Small intestine (tissue), 7 donors: ENCODE measurements around the gene SUCNR1. TPM values are rescaled to one million over a fixed set of nuclear protein-coding genes. Genes with fewer than 3 reads are reported as not detected.

ENCODE experiments used
- DNase-seq, 2 donors: peaks; one replicate each; pipeline versions ENCODE4 v3.0.0 to v3.0.0-alpha.2; 2013
- FAIRE-seq: peaks from 2 replicates; lab custom pipeline; 2012; peaks lifted over from hg19 to GRCh38; lab: Jason Lieb, UNC
- H3K27ac ChIP-seq, 3 donors: one replicate each; pipeline ENCODE4 v1.5.1; 2013; ENCODE audit warnings: low read length in 2 of 3, mild to moderate bottlenecking in 2 of 3, control low read depth in 1 of 3, inconsistent platforms in 1 of 3, low read depth in 1 of 3, moderate library complexity in 1 of 3
- H3K27me3 ChIP-seq, 3 donors: one replicate each; pipeline ENCODE4 v1.6.1; 2013; ENCODE audit warnings: low read length in 3 of 3, inconsistent platforms in 1 of 3; ENCODE audit not compliant: control insufficient read depth in 3 of 3, insufficient read depth in 3 of 3
- H3K36me3 ChIP-seq, 3 donors: one replicate each; pipeline ENCODE4 v1.6.1; 2013; ENCODE audit warnings: low read length in 3 of 3, inconsistent platforms in 1 of 3, low read depth in 1 of 3, mild to moderate bottlenecking in 1 of 3, moderate library complexity in 1 of 3; ENCODE audit not compliant: control insufficient read depth in 3 of 3, insufficient read depth in 2 of 3
- H3K4me1 ChIP-seq, 3 donors: one replicate each; pipeline ENCODE4 v1.6.1; 2013; ENCODE audit warnings: low read length in 2 of 3, inconsistent platforms in 1 of 3, low read depth in 1 of 3, mild to moderate bottlenecking in 1 of 3, moderate library complexity in 1 of 3; ENCODE audit not compliant: control insufficient read depth in 3 of 3, insufficient read depth in 2 of 3
- H3K4me3 ChIP-seq, 3 donors: one replicate each; pipeline ENCODE4 v1.5.1; 2013; ENCODE audit warnings: low read length in 3 of 3, control low read depth in 1 of 3, inconsistent platforms in 1 of 3, low read depth in 1 of 3, mild to moderate bottlenecking in 1 of 3, moderate library complexity in 1 of 3
- H3K9me3 ChIP-seq, 2 donors: one replicate each; pipeline ENCODE4 v1.6.1; 2013; ENCODE audit warnings: low read depth in 1 of 2, low read length in 1 of 2; ENCODE audit not compliant: control insufficient read depth in 2 of 2, insufficient read depth in 1 of 2
- WGBS, 3 donors: extraction: QIAGEN DNeasy Blood & Tissue Kit; methylation state at CpG; one replicate each; pipeline ENCODE4 v1.1.7; 2013; 5-methylcytosine and 5-hydroxymethylcytosine counted together
- polyA plus RNA-seq, 4 donors: library from polyadenylated mRNA; stranded (reverse) in 3 of 4; unstranded in 1 of 4; fragments of 200-250 nt in 3 of 4; fragments of 120-200 nt in 1 of 4; gene quantifications; one replicate each; pipeline versions ENCODE4 v1.2.1 to v1.2.3, GENCODE V29; 2013
- donor health status: healthy with polysubstance abuse.
- donor health status: control.
- donor health status: control.
- donor health status: Bipolar disorder and iron deficiency.
- donor health status: healthy.

Gene SUCNR1
- polyA plus RNA-seq, 4 donors: 0.22 to 0.89 (median 0.36) TPM

- no peak overlapping the region for H3K4me3 ChIP-seq
- DNase-seq (no peak), FAIRE-seq (no peak)
- H3K36me3 ChIP-seq: no peaks in the 10 kb centered on the region
- no peaks in the 10 kb centered on the region for H3K27me3 ChIP-seq
- no peak overlapping the region for H3K27ac ChIP-seq
- 60 to 89% (median 81%) methylated on average over 1 of the region's 1 CpG for WGBS, 3 donors
- peaks cover 0 to 4% of the 10 kb centered on the region in 2 donors for H3K9me3 ChIP-seq
- no peaks in the 10 kb centered on the region for H3K4me1 ChIP-seq
Measured at GRCh38 chr3:151912028-151912427, 38.6 kb downstream of the SUCNR1 start.

DNA sequence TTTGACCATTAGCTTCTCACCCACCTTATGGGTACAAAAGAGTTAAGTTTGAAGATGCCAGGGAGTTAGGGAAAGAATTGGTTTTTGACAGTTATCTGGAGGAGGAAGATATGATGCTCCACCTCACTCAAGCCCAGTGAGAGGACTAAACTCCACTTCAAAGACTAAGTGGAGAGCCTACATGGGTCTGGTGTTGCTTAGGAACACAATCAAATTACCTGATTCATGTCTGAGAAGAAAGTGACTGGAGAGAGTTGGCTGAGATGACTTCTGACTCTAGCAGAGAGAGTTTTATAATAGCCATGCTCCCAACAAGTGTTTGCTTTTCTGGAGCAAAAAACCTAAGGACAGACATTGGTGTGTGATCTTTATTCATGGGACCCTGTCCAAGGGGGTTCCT is 43.3 kb downstream of the SUCNR1 start:
- Histone ChIP-seq H3K4me1 (no peaks in the 10 kb centered on the region), H3K27me3 (no peaks in the 10 kb centered on the region), H3K36me3 (no peaks in the 10 kb centered on the region), H3K4me3 (no peak overlapping the region), H3K9me3 (peaks cover 0 to 5% of the 10 kb centered on the region in 2 donors), H3K27ac (no peak overlapping the region)
- FAIRE-seq: no peak
- no peak for DNase-seq

GRCh38 chr3:151918253-151919029 is 45.0 kb downstream of the SUCNR1 start:
- no peak overlapping the region for H3K4me3 ChIP-seq

DNA sequence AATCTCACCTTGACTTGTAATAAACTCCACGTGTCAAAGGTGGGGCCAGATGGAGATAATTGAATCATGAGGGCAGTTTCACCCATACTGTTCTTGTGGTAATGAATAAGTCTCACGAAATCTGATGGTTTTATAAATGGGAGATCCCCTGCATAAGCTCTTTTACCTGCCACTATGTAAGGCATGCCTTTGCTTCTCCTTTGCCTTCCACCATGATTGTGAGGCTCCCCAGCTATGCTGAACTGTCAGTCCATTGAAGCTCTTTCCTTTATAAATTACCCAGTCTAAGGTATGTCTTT is 45.5 kb downstream of the SUCNR1 start:
- Histone ChIP-seq H3K36me3 (no peaks in the 10 kb centered on the region), H3K27ac (no peak overlapping the region), H3K4me1 (no peaks in the 10 kb centered on the region), H3K4me3 (no peak overlapping the region), H3K9me3 (peaks cover 0 to 5% of the 10 kb centered on the region in 2 donors), H3K27me3 (no peaks in the 10 kb centered on the region)
- peak in 1 of 2 donors; percentile 9 for DNase-seq
- 19 to 48% (median 29%) methylated on average over 2 of the region's 2 CpGs for WGBS, 3 donors
- FAIRE-seq: no peak

More at GRCh38 chr3:151918253-151919029, 45.0 kb downstream of the SUCNR1 start:
- WGBS, 3 donors: 27 to 51% (median 46%) methylated on average over 5 of the region's 5 CpGs
- H3K27me3 ChIP-seq: no peaks in the 10 kb centered on the region
- H3K9me3 ChIP-seq: peaks cover 0 to 5% of the 10 kb centered on the region in 2 donors
- H3K36me3 ChIP-seq: no peaks in the 10 kb centered on the region
- FAIRE-seq (peak; percentile 61), DNase-seq (peak; percentile 53 to 61)
- H3K27ac ChIP-seq: no peak overlapping the region
- no peaks in the 10 kb centered on the region for H3K4me1 ChIP-seq

GRCh38 chr3:151919446-151919845 is 46.0 kb downstream of the SUCNR1 start:
- Histone ChIP-seq H3K27ac (no peak overlapping the region), H3K4me3 (no peak overlapping the region), H3K4me1 (no peaks in the 10 kb centered on the region), H3K27me3 (no peaks in the 10 kb centered on the region), H3K36me3 (no peaks in the 10 kb centered on the region), H3K9me3 (peaks cover 0 to 5% of the 10 kb centered on the region in 2 donors)
- 84 to 88% (median 86%) methylated on average over 3 of the region's 3 CpGs for WGBS, 3 donors
- DNase-seq: no peak
- no peak for FAIRE-seq

GRCh38 chr3:151923901-151924300 is 50.5 kb downstream of the SUCNR1 start:
- WGBS, 3 donors: 11 to 13% (median 12%) methylated on average over 1 of the region's 1 CpG
- Histone ChIP-seq H3K9me3 (peaks cover 0 to 5% of the 10 kb centered on the region in 2 donors), H3K36me3 (no peaks in the 10 kb centered on the region), H3K4me3 (no peak overlapping the region), H3K4me1 (no peaks in the 10 kb centered on the region), H3K27ac (no peak overlapping the region), H3K27me3 (no peaks in the 10 kb centered on the region)
- no peak for DNase-seq
- no peak for FAIRE-seq

DNA sequence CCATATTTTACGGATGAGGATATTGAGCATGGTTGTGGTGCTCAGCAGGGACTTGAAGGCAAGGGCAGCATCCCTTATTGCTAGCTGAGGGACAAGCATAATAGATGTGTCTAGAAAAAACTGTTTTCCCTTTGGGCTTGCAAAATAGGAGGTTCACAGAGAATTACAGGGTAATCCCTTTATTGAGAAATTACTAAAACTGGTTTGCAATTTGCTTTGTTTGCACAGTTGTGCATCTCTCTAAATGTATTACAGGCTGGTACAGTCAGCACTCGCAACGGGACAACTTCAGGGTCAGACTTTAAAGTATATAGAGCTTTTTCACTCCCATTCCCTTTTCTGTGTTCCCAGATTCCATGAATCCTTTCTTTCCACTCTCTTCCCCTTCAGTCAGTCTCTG is 51.3 kb downstream of the SUCNR1 start:
- H3K4me3 ChIP-seq: no peak overlapping the region

DNA sequence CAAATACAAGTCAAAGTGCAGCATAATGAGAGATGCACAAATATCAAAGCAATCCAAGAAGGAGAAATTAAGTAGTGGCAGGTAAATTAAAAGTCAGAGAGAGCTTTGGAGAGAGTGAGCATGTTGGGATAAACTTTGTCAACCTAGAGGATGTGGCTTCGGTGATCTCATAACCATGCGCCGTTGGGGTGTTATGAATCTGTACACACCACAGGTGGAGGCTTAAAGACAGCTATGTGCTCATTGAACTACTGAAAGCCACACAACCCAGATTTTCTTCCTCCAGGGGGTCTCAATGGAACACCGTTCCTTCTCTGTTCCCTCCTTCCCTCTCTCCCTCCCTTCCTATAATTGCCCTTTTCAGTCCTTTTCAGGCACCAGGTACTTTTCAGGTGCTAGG is 52.0 kb downstream of the SUCNR1 start:
- no peaks in the 10 kb centered on the region for H3K27me3 ChIP-seq
- no peaks in the 10 kb centered on the region for H3K4me1 ChIP-seq
- FAIRE-seq: no peak
- no peaks in the 10 kb centered on the region for H3K36me3 ChIP-seq
- no peak overlapping the region for H3K27ac ChIP-seq
- no peak overlapping the region for H3K4me3 ChIP-seq
- H3K9me3 ChIP-seq: peaks cover 0 to 5% of the 10 kb centered on the region in 2 donors
- no peak for DNase-seq
- 87 to 91% (median 90%) methylated on average over 4 of the region's 4 CpGs for WGBS, 3 donors

More for the DNA sequence above, 51.3 kb downstream of the SUCNR1 start:
- no peaks in the 10 kb centered on the region for H3K4me1 ChIP-seq
- 95 to 97% (median 96%) methylated on average over 3 of the region's 3 CpGs for WGBS, 3 donors
- FAIRE-seq (no peak), DNase-seq (no peak)
- peaks cover 0 to 5% of the 10 kb centered on the region in 2 donors for H3K9me3 ChIP-seq
- no peaks in the 10 kb centered on the region for H3K36me3 ChIP-seq
- H3K27me3 ChIP-seq: no peaks in the 10 kb centered on the region
- H3K27ac ChIP-seq: no peak overlapping the region

DNA sequence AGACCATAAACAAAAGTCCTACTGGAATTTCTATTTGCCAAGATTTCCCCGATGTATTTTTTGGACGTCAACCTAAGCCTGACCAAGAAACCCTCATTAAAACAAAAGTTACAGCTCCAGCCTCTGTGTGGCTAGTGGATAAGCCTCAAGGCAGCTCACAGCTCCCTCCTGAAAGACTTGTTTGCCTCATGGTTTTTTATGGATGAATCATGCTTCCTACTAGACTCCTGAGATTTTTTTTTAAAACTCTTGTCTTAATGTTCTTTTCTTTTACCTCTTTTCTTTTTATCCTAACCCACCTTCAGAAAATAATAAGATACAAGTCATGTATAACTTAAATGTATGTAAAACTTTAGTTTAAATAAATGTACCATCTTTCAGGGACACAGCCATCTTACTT is 52.4 kb downstream of the SUCNR1 start:
- H3K4me3 ChIP-seq: no peak overlapping the region
- peak; percentile 5 for FAIRE-seq
- WGBS, 3 donors: 63 to 81% (median 78%) methylated on average over 2 of the region's 2 CpGs
- peaks cover 0 to 4% of the 10 kb centered on the region in 2 donors for H3K9me3 ChIP-seq
- no peak overlapping the region for H3K27ac ChIP-seq
- no peaks in the 10 kb centered on the region for H3K4me1 ChIP-seq
- no peaks in the 10 kb centered on the region for H3K36me3 ChIP-seq
- no peak for DNase-seq
- H3K27me3 ChIP-seq: no peaks in the 10 kb centered on the region
